K562 (cell line): ENCODE measurements around the gene LDAF1. TPM values are rescaled to one million over a fixed set of nuclear protein-coding genes. Genes with fewer than 3 reads are reported as not detected.
"Not testable (repeated sequence)": the region's sequence is repeated elsewhere in the genome, so short reads cannot be mapped to it uniquely, and the experiment has no call there.

Source experiments
- ATAC-seq: fragments of 200-7000 bp; cut with Tn5 transposase; 3 replicates; pipeline ENCODE4 v1.9.1; 2020; ENCODE audit warnings: moderate library complexity
- BruUV-seq: library from RNA; stranded (reverse); fragments of 400-500 nt; replicated peaks from 2 replicates; lab custom pipeline; 2021; lab: Mats Ljungman, UMichigan
- CTCF ChIA-PET: fragments of 300-600 bp; formaldehyde crosslinking; extraction: SDS; loops from one replicate; lab custom pipeline; 2021; ENCODE audit warnings: low intra/inter-chr PET ratio; lab: Yijun Ruan, JAX
- POLR2A ChIA-PET: fragments of 300-600, 350-650 bp; sonication (Branson Sonifier 250); formaldehyde crosslinking; extraction: SDS; loops from one replicate; lab custom pipeline; 2021; ENCODE audit warnings: antibody characterized with exemption, inconsistent platforms; lab: Yijun Ruan, JAX
- DNase-seq, 4 experiments: peaks; one replicate each; pipeline versions ENCODE4 v3.0.0 to v3.0.0-alpha.2; 2011 to 2018; ENCODE audit warnings: low spot score in 3 of 4, mixed read lengths in 3 of 4; ENCODE audit errors: extremely low read depth in 1 of 4
- FAIRE-seq: peaks from 2 replicates; lab custom pipeline; 2011; peaks lifted over from hg19 to GRCh38; lab: Jason Lieb, UNC
- H2AFZ ChIP-seq: 2 replicates; pipeline ENCODE4 v1.6.0; 2011; ENCODE audit warnings: low read depth, low read length, control low read depth, inconsistent platforms
- H3K27ac ChIP-seq: fragments of 200-600 bp; 3 replicates; pipeline ENCODE4 v1.8.0; 2011; ENCODE audit warnings: low read depth, mild to moderate bottlenecking, control low read depth, inconsistent platforms, low read length, moderate library complexity, mixed read lengths; ENCODE audit errors: extremely low read depth
- H3K27me3 ChIP-seq, 2 experiments: fragments of 300-600 bp in 1 of 2; 2 replicates in 1 of 2; 3 replicates in 1 of 2; pipeline versions ENCODE4 v1.6.0 to v1.8.0; 2011; ENCODE audit warnings: inconsistent platforms in 2 of 2, low read length in 2 of 2, mild to moderate bottlenecking in 1 of 2, mixed read lengths in 1 of 2, moderate library complexity in 1 of 2; ENCODE audit not compliant: control insufficient read depth in 2 of 2, insufficient read depth in 2 of 2
- H3K36me3 ChIP-seq: fragments of 300-600 bp; 3 replicates; pipeline ENCODE4 v1.8.0; 2011; ENCODE audit warnings: mild to moderate bottlenecking, low read length, inconsistent platforms; ENCODE audit not compliant: control insufficient read depth, insufficient read depth
- H3K4me1 ChIP-seq, 2 experiments: fragments of 200-600 bp in 1 of 2; replicated peaks in 1 of 2; 2 replicates in 1 of 2; 3 replicates in 1 of 2; pipeline versions ENCODE4 v1.5.1 to v1.8.0; 2011; ENCODE audit warnings: inconsistent platforms in 2 of 2, low read length in 2 of 2, mild to moderate bottlenecking in 1 of 2, mixed read lengths in 1 of 2, moderate library complexity in 1 of 2; ENCODE audit not compliant: control insufficient read depth in 2 of 2, insufficient read depth in 2 of 2
- H3K4me2 ChIP-seq: 2 replicates; pipeline ENCODE4 v1.6.1; 2011; ENCODE audit warnings: low read length, control low read depth, inconsistent platforms, mixed read lengths; ENCODE audit not compliant: insufficient read depth
- H3K4me3 ChIP-seq: fragments of 200-600 bp; sonication (generic), shearing (Covaris generic); 2 replicates; pipeline ENCODE4 v1.5.1; 2016; ENCODE audit warnings: control low read depth, inconsistent platforms
- H3K79me2 ChIP-seq: fragments of 200-600 bp; 3 replicates; pipeline ENCODE4 v1.8.0; 2011; ENCODE audit warnings: low read length, inconsistent platforms; ENCODE audit not compliant: control insufficient read depth, insufficient read depth
- H3K9ac ChIP-seq, 2 experiments: 2 replicates each; pipeline versions ENCODE4 v1.6.0 to v1.6.1; 2011; ENCODE audit warnings: low read depth in 2 of 2, low read length in 2 of 2, control low read depth in 1 of 2, inconsistent platforms in 1 of 2, mild to moderate bottlenecking in 1 of 2, mixed read lengths in 1 of 2; ENCODE audit not compliant: insufficient read depth in 1 of 2
- H3K9me1 ChIP-seq: one replicate; pipeline ENCODE4 v1.6.0; 2011; ENCODE audit warnings: inconsistent platforms, mild to moderate bottlenecking, low read length, moderate library complexity; ENCODE audit not compliant: control insufficient read depth, insufficient read depth
- H3K9me3 ChIP-seq: replicated peaks from 2 replicates; pipeline ENCODE4 v1.5.1; 2011; ENCODE audit warnings: low read depth, low read length, inconsistent platforms; ENCODE audit not compliant: control insufficient read depth, insufficient read depth
- H4K20me1 ChIP-seq: replicated peaks from 2 replicates; pipeline ENCODE4 v1.6.1; 2011; ENCODE audit warnings: low read length, inconsistent platforms, mixed read lengths; ENCODE audit not compliant: control insufficient read depth, insufficient read depth
- MYC ChIP-seq, 2 experiments: fragments of 250-450 bp in 1 of 2; sonication (Bioruptor Pico) in 1 of 2; IDR thresholded peaks; 2 replicates each; pipeline versions ENCODE4 v1.5.1 to v1.6.1; 2012 to 2021; ENCODE audit warnings: low read depth in 2 of 2, borderline replicate concordance in 1 of 2, improper control_type of control experiment in 1 of 2, low read length in 1 of 2, mild to moderate bottlenecking in 1 of 2, moderate library complexity in 1 of 2
- PRPF4 ChIP-seq: fragments of 200-400 bp; formaldehyde crosslinking; IDR thresholded peaks from one replicate; pipeline ENCODE4 v1.6.1; 2017; ENCODE audit warnings: low read length, low read depth, mild to moderate bottlenecking; ENCODE audit not compliant: insufficient read depth, poor library complexity, severe bottlenecking
- WGBS: fragments of 100-300 bp; shearing (Covaris generic); methylation state at CpG from one replicate; pipeline ENCODE4 v1.1.6; 2016; ENCODE audit warnings: low coverage, mixed read lengths; ENCODE audit not compliant: insufficient coverage; ENCODE audit errors: missing lambda C conversion rate; 5-methylcytosine and 5-hydroxymethylcytosine counted together
- in situ Hi-C: fragments of 300-500 bp; cut with MboI; formaldehyde crosslinking; loops from 4 replicates; pipeline ENCODE4 v1.15.0; 2018; ENCODE audit warnings: inconsistent platforms, mixed read lengths
- intact Hi-C: fragments of 100-400 bp; cut with micrococcal nuclease; formaldehyde crosslinking; loops from 2 replicates; pipeline ENCODE4 v1.14.2; 2022
- polyA plus RNA-seq, 8 experiments: library from polyadenylated mRNA; depleted of rRNA in 4 of 8; stranded (reverse) in 5 of 8; unstranded in 3 of 8; fragments of >200 nt; fragmentation: Nextera tagmentation in 2 of 8; fragmentation: Illumina TruSeq in 1 of 8; extraction: Ambion mirVana in 2 of 8; extraction: Trizol in 1 of 8; gene quantifications; 2 replicates each; pipeline versions ENCODE4 v1.2.1 to v1.2.3, GENCODE V29; 2011 to 2014; ENCODE audit warnings: inconsistent platforms in 1 of 8, missing spikeins in 1 of 8
- total RNA-seq, 7 experiments: library from RNA; depleted of rRNA in 6 of 7; stranded (reverse); fragments of >200 nt in 6 of 7; fragmentation: Illumina TruSeq in 2 of 7; extraction: Trizol in 2 of 7; gene quantifications; 2 replicates each; pipeline versions ENCODE4 v1.2.1 to v1.2.3, GENCODE V29; 2011 to 2021; ENCODE audit warnings: low replicate concordance in 1 of 7
- TF ChIP-seq, protein P1 (sequence below), 2 experiments: fragments of 150-350 bp in 1 of 2; IDR thresholded peaks; 2 replicates each; pipeline ENCODE4 v1.6.1; 2012 to 2016; ENCODE audit warnings: low read depth in 2 of 2, low read length in 2 of 2, mild to moderate bottlenecking in 1 of 2, moderate library complexity in 1 of 2
- TF ChIP-seq, protein P2 (sequence below): fragments of 450-650 bp; IDR thresholded peaks from 2 replicates; pipeline ENCODE4 v1.7.1; 2018; ENCODE audit warnings: mild to moderate bottlenecking, low read depth; ENCODE audit not compliant: partially characterized antibody
- TF ChIP-seq, protein P3 (sequence below): fragments of 450-650 bp; conservative IDR thresholded peaks from 2 replicates; pipeline ENCODE4 v1.6.1; 2016; ENCODE audit warnings: missing genetic modification characterization, low read depth, mild to moderate bottlenecking, control low read depth, missing compliant biosample characterization

The LDAF1 gene
- total and polyA plus RNA-seq, 9 of the 15 experiments (the other 6 are each of a cell fraction or from before 2014, with no cell fraction given): 7.0 to 20.1 (median 12.5) TPM

DNA sequence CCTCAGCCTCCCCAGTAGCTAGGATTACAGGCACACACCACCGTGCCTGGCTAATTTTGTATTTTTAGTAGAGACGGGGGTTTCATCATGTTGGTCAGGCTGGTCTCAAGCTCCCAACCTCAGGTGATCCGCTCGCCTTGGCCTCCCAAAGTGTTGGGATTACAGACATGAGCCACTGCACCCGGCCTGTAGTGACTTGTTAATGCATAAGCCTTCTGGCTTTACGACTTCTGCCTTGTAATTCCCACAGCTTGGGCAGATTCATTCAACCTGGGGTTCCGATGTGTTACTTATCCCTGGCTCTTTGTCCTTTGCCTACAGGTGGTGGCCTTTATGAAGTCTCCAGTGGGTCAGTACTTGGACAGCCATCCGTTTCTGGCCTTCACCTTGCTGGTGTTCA, 11.6 kb downstream of the LDAF1 start:
- H3K4me1 ChIP-seq, BruUV-seq, H3K9ac ChIP-seq, H3K27ac ChIP-seq, CTCF ChIA-PET, H3K9me3 ChIP-seq, FAIRE-seq, in situ Hi-C loops, H3K4me2 ChIP-seq, H3K4me3 ChIP-seq, H4K20me1 ChIP-seq, ATAC-seq, H3K27me3 ChIP-seq, intact Hi-C loops, H3K9me1 ChIP-seq, H3K79me2 ChIP-seq, DNase-seq, H2AFZ ChIP-seq: not testable (repeated sequence)
- 86% methylated on average over 8 of the region's 8 CpGs for WGBS
- POLR2A ChIA-PET: interaction anchor here (0.6 to 1.4 kb wide), 3 partner anchors 174 to 547 kb away, joined by 3 read pairs; no protein-coding TSS in a partner anchor
- peaks cover 28% of the 10 kb centered on the region for H3K36me3 ChIP-seq

DNA sequence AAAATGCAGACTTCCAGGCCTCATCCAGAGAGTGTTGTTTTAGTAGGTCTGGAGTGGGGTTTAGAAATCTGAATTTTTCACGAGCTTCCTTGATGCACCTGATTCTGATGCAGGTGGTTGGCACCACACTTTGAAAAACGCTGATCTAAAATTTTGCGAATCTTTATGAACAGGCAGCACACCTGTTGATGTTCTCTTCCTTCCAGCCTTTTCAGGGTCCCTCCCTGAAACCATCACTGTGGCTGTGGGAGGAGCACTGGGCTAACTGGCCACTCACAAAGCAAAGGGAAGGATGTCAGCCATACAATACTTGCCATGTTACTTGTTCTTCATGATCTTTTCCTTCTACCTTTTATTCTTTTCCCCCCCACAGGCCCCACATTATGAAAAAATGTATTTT, 14.2 kb downstream of the LDAF1 start:
- intact Hi-C loops (no loop called here), in situ Hi-C loops (no loop called here)
- H4K20me1 ChIP-seq: no peaks in the 10 kb centered on the region
- H3K4me2 ChIP-seq: no peak overlapping the region
- no peak for DNase-seq
- no peak overlapping the region for H3K27ac ChIP-seq
- H3K4me3 ChIP-seq: no peak overlapping the region
- BruUV-seq: no TSS peak
- no peaks in the 10 kb centered on the region for H3K9me3 ChIP-seq
- no peak overlapping the region for H2AFZ ChIP-seq
- H3K9me1 ChIP-seq: peaks cover 3% of the 10 kb centered on the region
- FAIRE-seq: no peak
- no peak overlapping the region for H3K9ac ChIP-seq
- peaks cover 24% of the 10 kb centered on the region; the same call in 2 of the 3 replicates for H3K36me3 ChIP-seq
- no peak for ATAC-seq
- POLR2A ChIA-PET: interaction anchor here (1.1 kb wide), 1 partner anchor 1156 kb away, joined by 3 read pairs; no protein-coding TSS in a partner anchor
- WGBS: 57% methylated on average over 3 of the region's 3 CpGs
- H3K27me3 ChIP-seq: no peaks in the 10 kb centered on the region
- H3K79me2 ChIP-seq: no peaks in the 10 kb centered on the region
- peaks cover 0 to 7% of the 10 kb centered on the region in 2 experiments; a peak in 2 of 5 replicates for H3K4me1 ChIP-seq
- CTCF ChIA-PET: no interaction called here
- TF ChIP-seq PRPF4: no peak
- TF ChIP-seq, protein P1, sequence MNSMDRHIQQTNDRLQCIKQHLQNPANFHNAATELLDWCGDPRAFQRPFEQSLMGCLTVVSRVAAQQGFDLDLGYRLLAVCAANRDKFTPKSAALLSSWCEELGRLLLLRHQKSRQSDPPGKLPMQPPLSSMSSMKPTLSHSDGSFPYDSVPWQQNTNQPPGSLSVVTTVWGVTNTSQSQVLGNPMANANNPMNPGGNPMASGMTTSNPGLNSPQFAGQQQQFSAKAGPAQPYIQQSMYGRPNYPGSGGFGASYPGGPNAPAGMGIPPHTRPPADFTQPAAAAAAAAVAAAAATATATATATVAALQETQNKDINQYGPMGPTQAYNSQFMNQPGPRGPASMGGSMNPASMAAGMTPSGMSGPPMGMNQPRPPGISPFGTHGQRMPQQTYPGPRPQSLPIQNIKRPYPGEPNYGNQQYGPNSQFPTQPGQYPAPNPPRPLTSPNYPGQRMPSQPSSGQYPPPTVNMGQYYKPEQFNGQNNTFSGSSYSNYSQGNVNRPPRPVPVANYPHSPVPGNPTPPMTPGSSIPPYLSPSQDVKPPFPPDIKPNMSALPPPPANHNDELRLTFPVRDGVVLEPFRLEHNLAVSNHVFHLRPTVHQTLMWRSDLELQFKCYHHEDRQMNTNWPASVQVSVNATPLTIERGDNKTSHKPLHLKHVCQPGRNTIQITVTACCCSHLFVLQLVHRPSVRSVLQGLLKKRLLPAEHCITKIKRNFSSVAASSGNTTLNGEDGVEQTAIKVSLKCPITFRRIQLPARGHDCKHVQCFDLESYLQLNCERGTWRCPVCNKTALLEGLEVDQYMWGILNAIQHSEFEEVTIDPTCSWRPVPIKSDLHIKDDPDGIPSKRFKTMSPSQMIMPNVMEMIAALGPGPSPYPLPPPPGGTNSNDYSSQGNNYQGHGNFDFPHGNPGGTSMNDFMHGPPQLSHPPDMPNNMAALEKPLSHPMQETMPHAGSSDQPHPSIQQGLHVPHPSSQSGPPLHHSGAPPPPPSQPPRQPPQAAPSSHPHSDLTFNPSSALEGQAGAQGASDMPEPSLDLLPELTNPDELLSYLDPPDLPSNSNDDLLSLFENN (IDR thresholded peaks at IDR 0.05; ENCODE audit: low read depth in 2 of 2, low read length in 2 of 2): no peak
- TF ChIP-seq, protein P2, sequence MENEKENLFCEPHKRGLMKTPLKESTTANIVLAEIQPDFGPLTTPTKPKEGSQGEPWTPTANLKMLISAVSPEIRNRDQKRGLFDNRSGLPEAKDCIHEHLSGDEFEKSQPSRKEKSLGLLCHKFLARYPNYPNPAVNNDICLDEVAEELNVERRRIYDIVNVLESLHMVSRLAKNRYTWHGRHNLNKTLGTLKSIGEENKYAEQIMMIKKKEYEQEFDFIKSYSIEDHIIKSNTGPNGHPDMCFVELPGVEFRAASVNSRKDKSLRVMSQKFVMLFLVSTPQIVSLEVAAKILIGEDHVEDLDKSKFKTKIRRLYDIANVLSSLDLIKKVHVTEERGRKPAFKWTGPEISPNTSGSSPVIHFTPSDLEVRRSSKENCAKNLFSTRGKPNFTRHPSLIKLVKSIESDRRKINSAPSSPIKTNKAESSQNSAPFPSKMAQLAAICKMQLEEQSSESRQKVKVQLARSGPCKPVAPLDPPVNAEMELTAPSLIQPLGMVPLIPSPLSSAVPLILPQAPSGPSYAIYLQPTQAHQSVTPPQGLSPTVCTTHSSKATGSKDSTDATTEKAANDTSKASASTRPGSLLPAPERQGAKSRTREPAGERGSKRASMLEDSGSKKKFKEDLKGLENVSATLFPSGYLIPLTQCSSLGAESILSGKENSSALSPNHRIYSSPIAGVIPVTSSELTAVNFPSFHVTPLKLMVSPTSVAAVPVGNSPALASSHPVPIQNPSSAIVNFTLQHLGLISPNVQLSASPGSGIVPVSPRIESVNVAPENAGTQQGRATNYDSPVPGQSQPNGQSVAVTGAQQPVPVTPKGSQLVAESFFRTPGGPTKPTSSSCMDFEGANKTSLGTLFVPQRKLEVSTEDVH: no peak
- TF ChIP-seq MYC (IDR thresholded peaks at IDR 0.05; ENCODE audit: low read depth, low read length): no peak
- no peak for TF ChIP-seq MYC (CRISPR knock-in tag; IDR thresholded peaks at IDR 0.05; ENCODE audit: borderline replicate concordance, low read depth)
- TF ChIP-seq, protein P3, sequence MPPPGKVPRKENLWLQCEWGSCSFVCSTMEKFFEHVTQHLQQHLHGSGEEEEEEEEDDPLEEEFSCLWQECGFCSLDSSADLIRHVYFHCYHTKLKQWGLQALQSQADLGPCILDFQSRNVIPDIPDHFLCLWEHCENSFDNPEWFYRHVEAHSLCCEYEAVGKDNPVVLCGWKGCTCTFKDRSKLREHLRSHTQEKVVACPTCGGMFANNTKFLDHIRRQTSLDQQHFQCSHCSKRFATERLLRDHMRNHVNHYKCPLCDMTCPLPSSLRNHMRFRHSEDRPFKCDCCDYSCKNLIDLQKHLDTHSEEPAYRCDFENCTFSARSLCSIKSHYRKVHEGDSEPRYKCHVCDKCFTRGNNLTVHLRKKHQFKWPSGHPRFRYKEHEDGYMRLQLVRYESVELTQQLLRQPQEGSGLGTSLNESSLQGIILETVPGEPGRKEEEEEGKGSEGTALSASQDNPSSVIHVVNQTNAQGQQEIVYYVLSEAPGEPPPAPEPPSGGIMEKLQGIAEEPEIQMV (tag): no peak
